Suprapubic skin (tissue), 4 donors: ENCODE results near the gene DPYD. TPM values are rescaled to one million over a fixed set of nuclear protein-coding genes. Genes with fewer than 3 reads are reported as not detected.

Source experiments
- DNase-seq, 2 donors: peaks; one replicate each; pipeline ENCODE4 v3.0.0-alpha.2; 2019; ENCODE audit warnings: low spot score in 2 of 2
- H3K27ac ChIP-seq: fragments of 200-600 bp; sonication (generic); one replicate; pipeline ENCODE4 v1.5.1; 2019
- H3K27me3 ChIP-seq: fragments of 200-600 bp; sonication (generic); one replicate; pipeline ENCODE4 v1.5.1; 2019
- H3K36me3 ChIP-seq: fragments of 200-600 bp; sonication (generic); one replicate; pipeline ENCODE4 v1.5.1; 2019
- H3K4me1 ChIP-seq: fragments of 200-600 bp; sonication (generic); one replicate; pipeline ENCODE4 v1.5.1; 2019
- H3K4me3 ChIP-seq: fragments of 200-600 bp; sonication (generic); one replicate; pipeline ENCODE4 v1.5.1; 2019; ENCODE audit warnings: mild to moderate bottlenecking
- H3K9me3 ChIP-seq: fragments of 200-600 bp; sonication (generic); one replicate; pipeline ENCODE4 v1.5.1; 2019
- CTCF ChIP-seq, 2 donors: fragments of 200-600 bp in 1 of 2; fragments of 450-650 bp in 1 of 2; sonication (generic) in 1 of 2; IDR thresholded peaks; one replicate each; pipeline ENCODE4 v1.5.1; 2016 to 2019; ENCODE audit warnings: antibody characterized with exemption in 2 of 2, mild to moderate bottlenecking in 1 of 2, moderate library complexity in 1 of 2
- EP300 ChIP-seq: sonication (generic); formaldehyde crosslinking; IDR thresholded peaks from one replicate; pipeline ENCODE4 v1.6.1; 2017; ENCODE audit warnings: antibody characterized with exemption
- POLR2A ChIP-seq, 2 donors: fragments of 450-650 bp; IDR thresholded peaks; one replicate each; pipeline ENCODE4 v1.6.1; 2017; ENCODE audit warnings: antibody characterized with exemption in 2 of 2, mild to moderate bottlenecking in 2 of 2, moderate library complexity in 2 of 2
- POLR2AphosphoS5 ChIP-seq, 3 donors: sonication (generic); formaldehyde crosslinking; IDR thresholded peaks; one replicate each; pipeline ENCODE4 v1.6.1; 2017; ENCODE audit warnings: antibody characterized with exemption in 3 of 3
- WGBS: methylation state at CpG from one replicate; pipeline ENCODE4 v1.1.5; 2018; 5-methylcytosine and 5-hydroxymethylcytosine counted together
- total RNA-seq, 4 donors: library from RNA; depleted of rRNA; stranded (reverse); fragments of >200 nt; gene quantifications; one replicate each; pipeline ENCODE4 v1.1.0, GENCODE V29; 2016

Gene DPYD
- total RNA-seq, 4 donors from 2014 or later, result 10.1 to 31.9 (median 11.6) TPM

- no peaks in the 10 kb centered on the region for H3K4me1 ChIP-seq
- no peaks in the 10 kb centered on the region for H3K9me3 ChIP-seq
- 83% methylated on average over 1 of the region's 1 CpG for WGBS
- DNase-seq, result no peak
- H3K4me3 ChIP-seq, result no peak overlapping the region
- H3K27me3 ChIP-seq, result no peaks in the 10 kb centered on the region
- TF ChIP-seq POLR2AphosphoS5 (IDR thresholded peaks at IDR 0.05) (no peak), POLR2A (IDR thresholded peaks at IDR 0.05) (no peak), CTCF (IDR thresholded peaks at IDR 0.05) (no peak), EP300 (no peak)
- H3K36me3 ChIP-seq, result no peaks in the 10 kb centered on the region
- no peak overlapping the region for H3K27ac ChIP-seq
These were observed 414.5 kb downstream of the DPYD start for GRCh38 chr1:97506368-97506767.

GRCh38 chr1:97505816-97506215 is 415.0 kb downstream of the DPYD start:
- WGBS, result 97% methylated on average over 1 of the region's 1 CpG
- H3K9me3 ChIP-seq, result no peaks in the 10 kb centered on the region

GRCh38 chr1:97505289-97505688 is 415.5 kb downstream of the DPYD start:
- TF ChIP-seq POLR2A (IDR thresholded peaks at IDR 0.05), result no peak
- no peak for TF ChIP-seq POLR2AphosphoS5 (IDR thresholded peaks at IDR 0.05)
- TF ChIP-seq EP300, result no peak
- no peak for TF ChIP-seq CTCF (IDR thresholded peaks at IDR 0.05)
- no peaks in the 10 kb centered on the region for H3K36me3 ChIP-seq
- 96% methylated on average over 3 of the region's 3 CpGs for WGBS
- no peaks in the 10 kb centered on the region for H3K4me1 ChIP-seq
- H3K9me3 ChIP-seq, result no peaks in the 10 kb centered on the region
- H3K27ac ChIP-seq, result no peak overlapping the region
- DNase-seq, result no peak
- H3K27me3 ChIP-seq, result no peaks in the 10 kb centered on the region
- H3K4me3 ChIP-seq, result no peak overlapping the region

More at GRCh38 chr1:97505816-97506215, 415.0 kb downstream of the DPYD start:
- H3K4me3 ChIP-seq, result no peak overlapping the region
- H3K4me1 ChIP-seq, result no peaks in the 10 kb centered on the region
- TF ChIP-seq EP300 (no peak), CTCF (IDR thresholded peaks at IDR 0.05) (no peak), POLR2A (IDR thresholded peaks at IDR 0.05) (no peak)
- H3K27me3 ChIP-seq, result no peaks in the 10 kb centered on the region
- DNase-seq, result no peak
- no peaks in the 10 kb centered on the region for H3K36me3 ChIP-seq
- H3K27ac ChIP-seq, result no peak overlapping the region

- WGBS, result 95% methylated on average over 4 of the region's 4 CpGs
- no peaks in the 10 kb centered on the region for H3K4me1 ChIP-seq
These were observed 418.5 kb downstream of the DPYD start for GRCh38 chr1:97502360-97502759.

GRCh38 chr1:97501628-97502027 is 419.2 kb downstream of the DPYD start:
- H3K27me3 ChIP-seq, result no peaks in the 10 kb centered on the region
- 94% methylated on average over 3 of the region's 3 CpGs for WGBS
- DNase-seq, result no peak
- H3K4me1 ChIP-seq, result no peaks in the 10 kb centered on the region
- no peaks in the 10 kb centered on the region for H3K36me3 ChIP-seq
- TF ChIP-seq EP300 (no peak), CTCF (IDR thresholded peaks at IDR 0.05) (no peak), POLR2AphosphoS5 (IDR thresholded peaks at IDR 0.05) (no peak), POLR2A (IDR thresholded peaks at IDR 0.05) (no peak)
- no peaks in the 10 kb centered on the region for H3K9me3 ChIP-seq
- no peak overlapping the region for H3K27ac ChIP-seq
- no peak overlapping the region for H3K4me3 ChIP-seq

More at GRCh38 chr1:97502360-97502759, 418.5 kb downstream of the DPYD start:
- no peak overlapping the region for H3K4me3 ChIP-seq
- H3K27me3 ChIP-seq, result no peaks in the 10 kb centered on the region
- no peak for TF ChIP-seq POLR2AphosphoS5 (IDR thresholded peaks at IDR 0.05)
- no peak for TF ChIP-seq CTCF (IDR thresholded peaks at IDR 0.05)
- no peak for TF ChIP-seq EP300
- TF ChIP-seq POLR2A (IDR thresholded peaks at IDR 0.05), result no peak
- H3K27ac ChIP-seq, result no peak overlapping the region
- no peak for DNase-seq
- no peaks in the 10 kb centered on the region for H3K36me3 ChIP-seq
- no peaks in the 10 kb centered on the region for H3K9me3 ChIP-seq
